ENCODE measurements around the gene GPSM1.

GRCh38 chr9:136304456-136304855 lies 22.9 kb upstream of the GPSM1 start:
- TF ChIP-seq CTCF (IDR thresholded peaks at IDR 0.05 in 2 of 3, conservative IDR thresholded peaks at IDR 0.05 in 1 of 3; ENCODE audit: borderline replicate concordance in 1 of 3, insufficient read depth in 1 of 3, low read depth in 2 of 3, low read length in 2 of 3) (no peak), MAX (IDR thresholded peaks at IDR 0.05) (no peak), POLR2A (IDR thresholded peaks at IDR 0.05; ENCODE audit: borderline replicate concordance, extremely low read depth, insufficient read depth, insufficient read length) (no peak), EZH2 (IDR thresholded peaks at IDR 0.05) (no peak), FOSL1 (IDR thresholded peaks at IDR 0.05; ENCODE audit: low read depth) (no peak), ZNF274 (IDR thresholded peaks at IDR 0.05; ENCODE audit: low read depth, low read length) (no peak), REST (IDR thresholded peaks at IDR 0.05; ENCODE audit: low read depth) (no peak), POLR2AphosphoS5 (IDR thresholded peaks at IDR 0.05; ENCODE audit: low read depth, low read length) (no peak), RAD21 (IDR thresholded peaks at IDR 0.05; ENCODE audit: low read depth) (no peak), EGR1 (IDR thresholded peaks at IDR 0.05; ENCODE audit: low read depth) (no peak), YY1 (IDR thresholded peaks at IDR 0.05; ENCODE audit: extremely low read depth, insufficient replicate concordance, low read depth, low read length) (no peak)

Data from HCT116 (cell line).